DND-41 (cell line): ENCODE data around the gene MACROD1.

Experiments
- ATAC-seq: fragments of 200-7000 bp; cut with Tn5 transposase; 3 replicates; pipeline ENCODE4 v1.9.1; 2021; ENCODE audit warnings: low read depth; ENCODE audit not compliant: insufficient read depth
- DNase-seq: peaks from one replicate; pipeline ENCODE4 v3.0.0-alpha.2; 2020
- H2AFZ ChIP-seq: 2 replicates; pipeline ENCODE4 v1.6.0; 2012; ENCODE audit warnings: low read depth, low read length
- H3K27ac ChIP-seq: 2 replicates; pipeline ENCODE4 v1.5.1; 2012; ENCODE audit warnings: low read length, inconsistent platforms
- H3K27me3 ChIP-seq: fragments of 200-600 bp; sonication (generic); 2 replicates; pipeline ENCODE4 v1.6.0; 2012; ENCODE audit warnings: low read length, mild to moderate bottlenecking, inconsistent platforms; ENCODE audit not compliant: insufficient read depth, poor library complexity
- H3K36me3 ChIP-seq: 2 replicates; pipeline ENCODE4 v1.5.1; 2012; ENCODE audit warnings: low read length, inconsistent platforms; ENCODE audit not compliant: insufficient read depth
- H3K4me1 ChIP-seq: 2 replicates; pipeline ENCODE4 v1.5.1; 2012; ENCODE audit warnings: mild to moderate bottlenecking, low read length; ENCODE audit not compliant: insufficient read depth
- H3K4me2 ChIP-seq: 2 replicates; pipeline ENCODE4 v1.6.0; 2012; ENCODE audit warnings: mild to moderate bottlenecking, moderate library complexity, low read length, inconsistent platforms; ENCODE audit not compliant: insufficient read depth
- H3K4me3 ChIP-seq, 2 experiments: fragments of 200-600 bp in 1 of 2; shearing (Covaris generic) in 1 of 2; 2 replicates each; pipeline ENCODE4 v1.5.1; 2012 to 2016; ENCODE audit warnings: inconsistent platforms in 2 of 2, low read length in 2 of 2, mild to moderate bottlenecking in 2 of 2, low read depth in 1 of 2, moderate library complexity in 1 of 2
- H3K79me2 ChIP-seq: 2 replicates; pipeline ENCODE4 v1.6.0; 2012; ENCODE audit warnings: low read length, inconsistent platforms; ENCODE audit not compliant: insufficient read depth
- H3K9ac ChIP-seq: 2 replicates; pipeline ENCODE4 v1.6.0; 2012; ENCODE audit warnings: low read depth, mild to moderate bottlenecking, inconsistent platforms, low read length, moderate library complexity
- H3K9me3 ChIP-seq: 2 replicates; pipeline ENCODE4 v1.5.1; 2012; ENCODE audit warnings: low read length, moderate library complexity, mild to moderate bottlenecking, inconsistent platforms; ENCODE audit not compliant: insufficient read depth, severe bottlenecking
- H4K20me1 ChIP-seq: 2 replicates; pipeline ENCODE4 v1.6.0; 2012; ENCODE audit warnings: low read length; ENCODE audit not compliant: insufficient read depth
- EZH2 ChIP-seq: IDR thresholded peaks from 3 replicates; pipeline ENCODE4 v1.6.1; 2012; ENCODE audit warnings: borderline replicate concordance, low read depth, mild to moderate bottlenecking, moderate library complexity, low read length, inconsistent platforms; ENCODE audit not compliant: severe bottlenecking
- TF ChIP-seq, protein P1 (sequence below): IDR thresholded peaks from 2 replicates; pipeline ENCODE4 v1.5.1; 2012; ENCODE audit warnings: borderline replicate concordance, low read length, moderate library complexity, mild to moderate bottlenecking; ENCODE audit not compliant: poor library complexity, severe bottlenecking; ENCODE audit errors: extremely low read depth

The MACROD1 gene

DNA sequence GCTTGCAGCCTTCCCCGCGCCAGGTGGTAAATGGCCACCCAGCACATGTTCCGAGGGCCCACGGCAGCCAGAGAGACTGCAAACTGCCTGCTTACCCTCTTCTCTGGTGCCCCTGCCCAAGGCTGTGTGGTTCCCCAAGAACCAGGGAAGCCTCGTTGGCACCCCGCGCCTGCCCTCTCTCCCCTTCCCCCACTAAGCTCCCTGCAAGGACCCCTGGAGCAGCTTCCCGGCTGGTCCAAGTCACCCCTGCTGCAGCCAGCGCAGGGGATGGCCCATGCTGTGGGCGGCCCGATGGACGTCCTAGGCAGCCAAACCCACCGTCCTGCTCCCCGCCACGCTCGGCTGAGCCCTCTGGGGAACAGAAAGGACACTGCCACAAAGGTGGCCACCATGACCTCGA lies 30.2 kb downstream of the MACROD1 start:
- H3K36me3 ChIP-seq, result no peaks in the 10 kb centered on the region
- TF ChIP-seq EZH2, result no peak
- TF ChIP-seq, protein P1, sequence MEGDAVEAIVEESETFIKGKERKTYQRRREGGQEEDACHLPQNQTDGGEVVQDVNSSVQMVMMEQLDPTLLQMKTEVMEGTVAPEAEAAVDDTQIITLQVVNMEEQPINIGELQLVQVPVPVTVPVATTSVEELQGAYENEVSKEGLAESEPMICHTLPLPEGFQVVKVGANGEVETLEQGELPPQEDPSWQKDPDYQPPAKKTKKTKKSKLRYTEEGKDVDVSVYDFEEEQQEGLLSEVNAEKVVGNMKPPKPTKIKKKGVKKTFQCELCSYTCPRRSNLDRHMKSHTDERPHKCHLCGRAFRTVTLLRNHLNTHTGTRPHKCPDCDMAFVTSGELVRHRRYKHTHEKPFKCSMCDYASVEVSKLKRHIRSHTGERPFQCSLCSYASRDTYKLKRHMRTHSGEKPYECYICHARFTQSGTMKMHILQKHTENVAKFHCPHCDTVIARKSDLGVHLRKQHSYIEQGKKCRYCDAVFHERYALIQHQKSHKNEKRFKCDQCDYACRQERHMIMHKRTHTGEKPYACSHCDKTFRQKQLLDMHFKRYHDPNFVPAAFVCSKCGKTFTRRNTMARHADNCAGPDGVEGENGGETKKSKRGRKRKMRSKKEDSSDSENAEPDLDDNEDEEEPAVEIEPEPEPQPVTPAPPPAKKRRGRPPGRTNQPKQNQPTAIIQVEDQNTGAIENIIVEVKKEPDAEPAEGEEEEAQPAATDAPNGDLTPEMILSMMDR, result no peak
- H3K4me2 ChIP-seq, result no peak overlapping the region
- no peak for DNase-seq
- no peaks in the 10 kb centered on the region for H3K4me1 ChIP-seq
- H3K79me2 ChIP-seq, result no peaks in the 10 kb centered on the region
- H2AFZ ChIP-seq, result no peak overlapping the region
- ATAC-seq, result no peak
- H3K4me3 ChIP-seq, result no peak overlapping the region
- H4K20me1 ChIP-seq, result peaks cover 37% of the 10 kb centered on the region
- no peak overlapping the region for H3K27ac ChIP-seq
- no peak overlapping the region for H3K9ac ChIP-seq
- H3K9me3 ChIP-seq, result no peaks in the 10 kb centered on the region
- no peaks in the 10 kb centered on the region for H3K27me3 ChIP-seq

DNA sequence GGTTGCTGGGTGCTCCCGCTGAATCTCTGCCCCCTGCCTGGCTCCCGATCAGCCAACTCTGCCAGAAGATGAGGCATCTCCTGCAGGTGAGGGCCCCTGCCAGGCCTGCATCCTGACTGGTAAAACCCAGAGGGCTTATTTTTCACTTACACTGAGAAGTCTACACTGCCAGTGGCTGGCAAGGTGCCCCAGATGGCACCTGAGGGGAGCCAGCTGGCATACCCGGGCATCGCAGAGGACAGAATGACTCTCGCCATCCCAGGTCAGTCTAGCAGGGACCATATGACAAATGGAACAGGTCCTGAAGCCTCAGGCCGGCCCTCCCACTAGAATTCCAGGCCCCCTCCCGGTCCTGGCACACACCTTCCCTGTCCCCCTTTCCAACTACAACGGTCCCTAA lies 30.9 kb downstream of the MACROD1 start:
- Histone ChIP-seq H4K20me1 (peaks cover 43% of the 10 kb centered on the region), H3K36me3 (no peaks in the 10 kb centered on the region), H3K27me3 (no peaks in the 10 kb centered on the region), H3K79me2 (no peaks in the 10 kb centered on the region), H3K4me3 (no peak overlapping the region), H3K27ac (no peak overlapping the region), H2AFZ (no peak overlapping the region), H3K9me3 (no peaks in the 10 kb centered on the region), H3K4me2 (no peak overlapping the region), H3K9ac (no peak overlapping the region), H3K4me1 (no peaks in the 10 kb centered on the region)
- ATAC-seq, result no peak
- TF ChIP-seq, protein P1, result no peak
- TF ChIP-seq EZH2, result no peak
- no peak for DNase-seq

DNA sequence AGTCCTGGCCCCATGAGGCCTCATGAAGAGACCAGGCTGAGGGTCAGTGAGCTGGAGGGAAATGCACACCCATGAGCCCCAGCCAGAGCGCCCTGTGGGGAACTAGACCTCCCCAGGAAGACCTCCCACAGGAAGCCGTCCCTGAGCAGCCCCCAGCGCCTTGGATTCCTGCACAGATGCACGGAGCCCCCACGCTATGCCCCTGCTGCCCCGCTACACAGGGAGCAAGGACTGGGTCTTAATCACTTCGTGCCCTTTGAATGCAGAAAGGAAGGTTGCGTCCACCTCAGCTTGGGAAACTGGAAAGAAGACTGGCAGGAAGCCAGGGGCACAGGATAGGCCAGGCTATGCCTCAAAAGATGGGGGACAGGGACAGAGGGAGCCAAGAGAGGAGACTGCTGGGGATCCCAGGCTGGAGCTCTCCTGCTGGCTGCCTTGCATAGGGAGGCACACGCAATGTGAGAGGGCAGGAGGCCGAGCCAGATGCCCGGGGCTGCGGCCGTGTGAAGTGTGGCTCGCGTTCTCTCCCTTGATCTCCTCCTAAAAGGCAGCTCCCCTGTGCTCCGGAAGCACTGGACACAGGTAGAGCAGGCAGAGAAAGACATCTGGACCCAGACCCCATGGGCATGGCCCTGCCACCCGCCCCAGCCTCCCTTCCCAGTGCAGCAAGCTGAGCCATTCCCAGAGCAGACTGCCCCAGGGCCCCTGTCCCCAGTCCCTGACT lies 32.8 kb downstream of the MACROD1 start:
- H3K36me3 ChIP-seq, result no peaks in the 10 kb centered on the region
- ATAC-seq (no peak), DNase-seq (no peak)
- H3K27me3 ChIP-seq, result no peaks in the 10 kb centered on the region
- no peaks in the 10 kb centered on the region for H3K9me3 ChIP-seq
- no peak overlapping the region for H2AFZ ChIP-seq
- no peak overlapping the region for H3K27ac ChIP-seq
- no peak overlapping the region for H3K4me2 ChIP-seq
- H3K4me1 ChIP-seq, result no peaks in the 10 kb centered on the region
- H4K20me1 ChIP-seq, result peaks cover 39% of the 10 kb centered on the region
- TF ChIP-seq, protein P1, result no peak
- TF ChIP-seq EZH2, result no peak
- no peak overlapping the region for H3K9ac ChIP-seq
- no peak overlapping the region for H3K4me3 ChIP-seq
- H3K79me2 ChIP-seq, result no peaks in the 10 kb centered on the region
